Loucy (cell line): ENCODE results near the gene PARM1.

Experiments
- H2AFZ ChIP-seq: fragments of 200-600 bp; sonication (generic); 2 replicates; pipeline ENCODE4 v1.6.0; 2016; ENCODE audit warnings: antibody characterized with exemption, mild to moderate bottlenecking, low read length, moderate library complexity
- H3F3A ChIP-seq: fragments of 200-600 bp; 2 replicates; pipeline ENCODE4 v1.6.0; 2016; ENCODE audit warnings: antibody characterized with exemption, low read depth, mild to moderate bottlenecking
- H3K27me3 ChIP-seq: fragments of 200-600 bp; sonication (generic); 2 replicates; pipeline ENCODE4 v1.6.1; 2014; ENCODE audit warnings: low read length, mild to moderate bottlenecking; ENCODE audit not compliant: insufficient read depth, poor library complexity, severe bottlenecking
- H3K36me3 ChIP-seq: fragments of 200-600 bp; sonication (generic); 2 replicates; pipeline ENCODE4 v1.6.1; 2016; ENCODE audit warnings: low read length; ENCODE audit not compliant: insufficient read depth
- H3K4me1 ChIP-seq: fragments of 200-600 bp; sonication (generic); 2 replicates; pipeline ENCODE4 v1.5.1; 2014; ENCODE audit warnings: low read length, mild to moderate bottlenecking; ENCODE audit not compliant: insufficient read depth, poor library complexity, severe bottlenecking
- H3K4me2 ChIP-seq: fragments of 200-600 bp; sonication (generic); 2 replicates; pipeline ENCODE4 v1.6.0; 2014; ENCODE audit warnings: antibody characterized with exemption, low read length, low read depth, mild to moderate bottlenecking; ENCODE audit not compliant: poor library complexity, severe bottlenecking
- H3K4me3 ChIP-seq: fragments of 200-600 bp; sonication (generic); 2 replicates; pipeline ENCODE4 v1.5.1; 2014; ENCODE audit warnings: low read length, mild to moderate bottlenecking, mixed read lengths; ENCODE audit not compliant: poor library complexity, severe bottlenecking
- H3K79me2 ChIP-seq: fragments of 200-600 bp; sonication (generic); 2 replicates; pipeline ENCODE4 v1.6.1; 2014; ENCODE audit warnings: low read length; ENCODE audit not compliant: insufficient read depth
- H3K9ac ChIP-seq: fragments of 200-600 bp; sonication (generic); 2 replicates; pipeline ENCODE4 v1.6.0; 2014; ENCODE audit warnings: mild to moderate bottlenecking, low read depth, low read length, moderate library complexity; ENCODE audit not compliant: poor library complexity, severe bottlenecking
- H3K9me2 ChIP-seq: fragments of 200-600 bp; sonication (generic); replicated peaks from 2 replicates; pipeline ENCODE4 v1.6.1; 2016; ENCODE audit warnings: low read depth, low read length, mixed read lengths
- H3K9me3 ChIP-seq: fragments of 200-600 bp; sonication (generic); 2 replicates; pipeline ENCODE4 v1.6.1; 2014; ENCODE audit warnings: mild to moderate bottlenecking, antibody characterized with exemption, low read length, low read depth; ENCODE audit not compliant: insufficient read depth
- H4K20me1 ChIP-seq: fragments of 200-600 bp; sonication (generic); 2 replicates; pipeline ENCODE4 v1.6.0; 2014; ENCODE audit warnings: antibody characterized with exemption, low read length, mild to moderate bottlenecking; ENCODE audit not compliant: insufficient read depth, poor library complexity, severe bottlenecking
- EZH2phosphoT487 ChIP-seq: fragments of 200-600 bp; IDR thresholded peaks from 2 replicates; pipeline ENCODE4 v1.6.1; 2018; ENCODE audit warnings: antibody characterized with exemption, mild to moderate bottlenecking, moderate library complexity, borderline replicate concordance
- TF ChIP-seq, protein P1 (sequence below): fragments of 200-600 bp; sonication (generic); conservative IDR thresholded peaks from 2 replicates; pipeline ENCODE4 v1.5.1; 2014; ENCODE audit warnings: mild to moderate bottlenecking, antibody characterized with exemption, low read length

Gene PARM1

DNA sequence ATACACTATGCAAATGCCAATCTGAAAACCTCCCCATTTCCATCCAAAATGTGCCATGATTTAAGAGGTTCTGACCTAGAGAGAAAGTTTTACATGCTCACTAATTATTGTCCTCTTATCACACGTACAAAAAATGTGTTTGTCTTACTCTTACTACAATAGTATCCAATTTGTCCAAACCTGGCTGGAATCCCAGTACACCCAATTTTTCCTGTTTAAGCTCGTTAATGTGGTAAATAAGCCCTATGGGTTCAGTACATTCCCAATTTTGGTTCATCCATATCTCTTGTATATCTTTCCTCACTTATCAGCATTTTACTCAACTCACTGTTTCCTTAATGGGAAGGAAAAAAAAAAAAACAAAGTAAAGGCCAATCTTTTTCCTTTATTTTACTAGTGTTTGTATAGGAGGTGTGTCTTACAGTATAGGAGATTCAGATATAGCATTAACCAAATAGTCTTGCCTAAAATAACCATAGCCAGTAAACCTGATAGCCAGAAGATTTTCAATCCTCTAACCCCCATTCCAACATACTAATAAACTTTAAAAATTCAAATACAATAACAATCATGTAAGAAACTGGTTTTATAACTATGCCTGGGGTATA, 109.8 kb downstream of the PARM1 start:
- H3K4me3 ChIP-seq, result no peak overlapping the region
- H3K79me2 ChIP-seq, result no peaks in the 10 kb centered on the region
- no peaks in the 10 kb centered on the region for H4K20me1 ChIP-seq
- H3K4me2 ChIP-seq, result no peak overlapping the region
- no peak overlapping the region for H3K9ac ChIP-seq
- H3K9me2 ChIP-seq, result no peaks in the 10 kb centered on the region
- TF ChIP-seq, protein P1, sequence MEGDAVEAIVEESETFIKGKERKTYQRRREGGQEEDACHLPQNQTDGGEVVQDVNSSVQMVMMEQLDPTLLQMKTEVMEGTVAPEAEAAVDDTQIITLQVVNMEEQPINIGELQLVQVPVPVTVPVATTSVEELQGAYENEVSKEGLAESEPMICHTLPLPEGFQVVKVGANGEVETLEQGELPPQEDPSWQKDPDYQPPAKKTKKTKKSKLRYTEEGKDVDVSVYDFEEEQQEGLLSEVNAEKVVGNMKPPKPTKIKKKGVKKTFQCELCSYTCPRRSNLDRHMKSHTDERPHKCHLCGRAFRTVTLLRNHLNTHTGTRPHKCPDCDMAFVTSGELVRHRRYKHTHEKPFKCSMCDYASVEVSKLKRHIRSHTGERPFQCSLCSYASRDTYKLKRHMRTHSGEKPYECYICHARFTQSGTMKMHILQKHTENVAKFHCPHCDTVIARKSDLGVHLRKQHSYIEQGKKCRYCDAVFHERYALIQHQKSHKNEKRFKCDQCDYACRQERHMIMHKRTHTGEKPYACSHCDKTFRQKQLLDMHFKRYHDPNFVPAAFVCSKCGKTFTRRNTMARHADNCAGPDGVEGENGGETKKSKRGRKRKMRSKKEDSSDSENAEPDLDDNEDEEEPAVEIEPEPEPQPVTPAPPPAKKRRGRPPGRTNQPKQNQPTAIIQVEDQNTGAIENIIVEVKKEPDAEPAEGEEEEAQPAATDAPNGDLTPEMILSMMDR, result no peak
- TF ChIP-seq EZH2phosphoT487, result no peak
- H3K9me3 ChIP-seq, result no peaks in the 10 kb centered on the region; the same call in 1 of the 2 replicates
- H3K4me1 ChIP-seq, result no peaks in the 10 kb centered on the region
- H3K27me3 ChIP-seq, result no peaks in the 10 kb centered on the region
- H3K36me3 ChIP-seq, result no peaks in the 10 kb centered on the region
- H3F3A ChIP-seq, result no peaks in the 10 kb centered on the region
- H2AFZ ChIP-seq, result no peak overlapping the region

DNA sequence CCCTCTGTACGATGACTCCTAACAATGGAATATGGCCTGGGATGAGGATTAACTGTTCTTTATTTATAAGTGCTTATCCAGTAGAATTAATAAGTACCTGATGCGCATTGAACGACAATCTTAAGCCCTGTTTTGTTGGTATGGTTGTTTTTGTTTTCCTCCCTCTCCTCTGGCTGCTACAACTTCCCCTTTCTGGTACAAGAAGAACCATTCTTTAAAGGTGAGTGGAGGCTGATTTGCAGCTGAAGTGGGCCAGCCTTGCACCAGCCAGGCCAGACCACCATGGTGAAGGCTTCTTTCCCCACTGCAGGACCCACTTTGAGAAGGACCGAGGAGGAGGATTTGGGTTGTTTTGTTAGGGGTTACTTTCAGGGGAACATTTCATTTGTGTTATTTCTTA, 113.3 kb downstream of the PARM1 start:
- Histone ChIP-seq H3K4me1 (no peaks in the 10 kb centered on the region), H3F3A (no peaks in the 10 kb centered on the region), H3K36me3 (no peaks in the 10 kb centered on the region), H3K4me3 (no peak overlapping the region), H3K9me2 (no peaks in the 10 kb centered on the region), H3K79me2 (no peaks in the 10 kb centered on the region), H3K9me3 (no peaks in the 10 kb centered on the region; the same call in 1 of the 2 replicates), H3K4me2 (no peak overlapping the region), H4K20me1 (no peaks in the 10 kb centered on the region), H3K9ac (no peak overlapping the region), H2AFZ (no peak overlapping the region), H3K27me3 (no peaks in the 10 kb centered on the region)
- TF ChIP-seq, protein P1, result no peak
- no peak for TF ChIP-seq EZH2phosphoT487

DNA sequence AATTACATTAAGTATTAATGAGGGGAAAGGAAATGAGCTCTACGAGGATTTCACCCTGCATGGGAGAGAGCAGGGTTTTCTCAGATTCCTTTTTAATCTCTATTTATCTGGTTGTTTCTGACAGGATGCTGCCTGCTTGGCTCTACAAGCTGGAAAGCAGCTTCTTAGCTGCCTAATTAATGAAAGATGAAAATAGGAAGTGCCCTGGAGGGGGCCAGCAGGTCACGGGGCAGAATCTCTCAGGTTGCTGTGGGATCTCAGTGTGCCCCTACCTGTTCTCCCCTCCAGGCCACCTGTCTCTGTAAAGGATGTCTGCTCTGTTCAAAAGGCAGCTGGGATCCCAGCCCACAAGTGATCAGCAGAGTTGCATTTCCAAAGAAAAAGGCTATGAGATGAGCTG, 113.7 kb downstream of the PARM1 start:
- Histone ChIP-seq H3K79me2 (no peaks in the 10 kb centered on the region), H3K36me3 (no peaks in the 10 kb centered on the region), H3K4me1 (no peaks in the 10 kb centered on the region), H3K27me3 (no peaks in the 10 kb centered on the region), H2AFZ (no peak overlapping the region), H3F3A (no peaks in the 10 kb centered on the region), H3K9me2 (no peaks in the 10 kb centered on the region), H3K4me3 (no peak overlapping the region), H3K4me2 (no peak overlapping the region), H3K9me3 (no peaks in the 10 kb centered on the region; the same call in 1 of the 2 replicates), H4K20me1 (no peaks in the 10 kb centered on the region), H3K9ac (no peak overlapping the region)
- TF ChIP-seq EZH2phosphoT487, result no peak
- TF ChIP-seq, protein P1, result no peak
